SK-N-SH (cell line): ENCODE measurements around the gene ZCCHC14. TPM values are rescaled to one million over a fixed set of nuclear protein-coding genes. Genes with fewer than 3 reads are reported as not detected.

Experiments used
- CTCF ChIA-PET: fragments of 300-600, 350-600 bp; formaldehyde crosslinking; extraction: SDS; loops from one replicate; lab custom pipeline; 2021; lab: Yijun Ruan, JAX
- POLR2A ChIA-PET: fragments of 350-600 bp; sonication (Branson Sonifier 250); formaldehyde crosslinking; extraction: SDS; loops from one replicate; lab custom pipeline; 2020; ENCODE audit warnings: antibody characterized with exemption, inconsistent platforms; lab: Yijun Ruan, JAX
- DNase-seq: peaks from one replicate; pipeline ENCODE4 v3.0.0; 2012
- H2AFZ ChIP-seq: fragments of 200-600 bp; sonication (generic); 2 replicates; pipeline ENCODE4 v1.8.1; 2016; ENCODE audit warnings: antibody characterized with exemption, mild to moderate bottlenecking, low read depth
- H3F3A ChIP-seq: fragments of 200-600 bp; sonication (generic); replicated peaks from 2 replicates; pipeline ENCODE3; 2016; ENCODE audit warnings: antibody characterized with exemption, mild to moderate bottlenecking; ENCODE audit not compliant: insufficient read depth
- H3K27ac ChIP-seq, 2 experiments: fragments of 200-500 bp in 1 of 2; fragments of 200-600 bp in 1 of 2; sonication (Bioruptor generic) in 1 of 2; sonication (generic), shearing (Covaris generic) in 1 of 2; 2 replicates each; pipeline versions ENCODE4 v1.5.1 to v1.6.1; 2014 to 2016; ENCODE audit warnings: low read depth in 2 of 2, inconsistent platforms in 1 of 2, low read length in 1 of 2, mild to moderate bottlenecking in 1 of 2, mixed read lengths in 1 of 2
- H3K27me3 ChIP-seq: fragments of 200-600 bp; sonication (generic), shearing (Covaris generic); 2 replicates; pipeline ENCODE4 v1.6.1; 2016; ENCODE audit warnings: mixed run types; ENCODE audit not compliant: insufficient read depth
- H3K36me3 ChIP-seq, 2 experiments: fragments of 200-500 bp in 1 of 2; fragments of 200-600 bp in 1 of 2; sonication (Bioruptor generic) in 1 of 2; sonication (generic) in 1 of 2; replicated peaks in 1 of 2; 2 replicates each; pipeline versions ENCODE3 to v1.5.1; 2014 to 2016; ENCODE audit warnings: low read length in 1 of 2, mild to moderate bottlenecking in 1 of 2; ENCODE audit not compliant: insufficient read depth in 2 of 2, control insufficient read depth in 1 of 2
- H3K4me1 ChIP-seq, 2 experiments: fragments of 200-500 bp in 1 of 2; fragments of 200-600 bp in 1 of 2; sonication (Bioruptor generic) in 1 of 2; sonication (generic), shearing (Covaris generic) in 1 of 2; 2 replicates each; pipeline versions ENCODE4 v1.5.1 to v1.6.1; 2014 to 2016; ENCODE audit warnings: low read depth in 1 of 2, low read length in 1 of 2, mixed run types in 1 of 2; ENCODE audit not compliant: insufficient read depth in 2 of 2, control insufficient read depth in 1 of 2
- H3K4me2 ChIP-seq: fragments of 200-600 bp; sonication (generic), shearing (Covaris generic); 2 replicates; pipeline ENCODE4 v1.6.1; 2017; ENCODE audit warnings: mixed run types
- H3K4me3 ChIP-seq, 2 experiments: fragments of 200-500 bp in 1 of 2; fragments of 200-600 bp in 1 of 2; sonication (Bioruptor generic) in 1 of 2; sonication (generic), shearing (Covaris generic) in 1 of 2; 2 replicates each; pipeline versions ENCODE4 v1.5.1 to v1.8.1; 2014 to 2016; ENCODE audit warnings: low read depth in 2 of 2, inconsistent platforms in 1 of 2, low read length in 1 of 2, mild to moderate bottlenecking in 1 of 2, mixed read lengths in 1 of 2, moderate library complexity in 1 of 2
- H3K79me2 ChIP-seq: fragments of 200-600 bp; sonication (generic); 2 replicates; pipeline ENCODE4 v1.8.1; 2017; ENCODE audit warnings: mild to moderate bottlenecking; ENCODE audit not compliant: insufficient read depth
- H3K9ac ChIP-seq: fragments of 200-600 bp; sonication (generic); 2 replicates; pipeline ENCODE4 v1.6.1; 2017; ENCODE audit warnings: mixed run types
- H3K9me2 ChIP-seq: fragments of 200-600 bp; sonication (generic); 2 replicates; pipeline ENCODE4 v1.6.1; 2017; ENCODE audit warnings: mixed run types
- H3K9me3 ChIP-seq: fragments of 200-600 bp; sonication (generic); 2 replicates; pipeline ENCODE4 v1.6.1; 2017; ENCODE audit warnings: mixed run types, mild to moderate bottlenecking, moderate library complexity
- H4K20me1 ChIP-seq: fragments of 200-600 bp; sonication (generic); 2 replicates; pipeline ENCODE4 v1.6.1; 2017; ENCODE audit warnings: mild to moderate bottlenecking, mixed run types; ENCODE audit not compliant: insufficient read depth
- CHD2 ChIP-seq: fragments of 150-350 bp; IDR thresholded peaks from 2 replicates; pipeline ENCODE4 v1.6.1; 2018; ENCODE audit warnings: low read length; ENCODE audit not compliant: partially characterized antibody
- CTCF ChIP-seq: fragments of 200-600 bp; sonication (generic); IDR thresholded peaks from 2 replicates; pipeline ENCODE4 v1.6.1; 2017; ENCODE audit warnings: antibody characterized with exemption, mild to moderate bottlenecking, moderate library complexity
- FOXJ3 ChIP-seq: sonication (generic); formaldehyde crosslinking; IDR thresholded peaks from 2 replicates; pipeline ENCODE4 v1.5.1; 2020; ENCODE audit warnings: mild to moderate bottlenecking, missing genetic modification reagents
- GABPA ChIP-seq: IDR thresholded peaks from 2 replicates; pipeline ENCODE4 v1.4.0; 2012; ENCODE audit warnings: low read depth, mild to moderate bottlenecking
- MAX ChIP-seq: IDR thresholded peaks from 2 replicates; pipeline ENCODE4 v1.4.0; 2012; ENCODE audit warnings: low read depth
- MXI1 ChIP-seq: IDR thresholded peaks from 2 replicates; pipeline ENCODE4 v1.6.1; 2012; ENCODE audit warnings: mild to moderate bottlenecking, low read depth, low read length, improper control_type of control experiment
- NFIC ChIP-seq: IDR thresholded peaks from 2 replicates; pipeline ENCODE4 v1.4.0; 2012; ENCODE audit warnings: borderline replicate concordance
- PBX3 ChIP-seq: IDR thresholded peaks from 2 replicates; pipeline ENCODE4; 2012
- POLR2AphosphoS5 ChIP-seq: IDR thresholded peaks from 2 replicates; pipeline ENCODE4 v1.6.1; 2012; ENCODE audit warnings: low read depth, low read length
- REST ChIP-seq: IDR thresholded peaks from 2 replicates; pipeline ENCODE4 v1.6.1; 2012; ENCODE audit warnings: mild to moderate bottlenecking, low read depth, low read length, moderate library complexity
- SMC3 ChIP-seq: IDR thresholded peaks from 2 replicates; pipeline ENCODE4 v1.6.1; 2012; ENCODE audit warnings: low read depth, low read length, improper control_type of control experiment
- TEAD4 ChIP-seq: IDR thresholded peaks from 2 replicates; pipeline ENCODE4 v1.4.0; 2012; ENCODE audit warnings: mild to moderate bottlenecking, borderline replicate concordance; ENCODE audit not compliant: insufficient read depth
- YY1 ChIP-seq: IDR thresholded peaks from 2 replicates; pipeline ENCODE4 v1.4.0; 2012; ENCODE audit warnings: low read depth, mild to moderate bottlenecking
- WGBS: methylation state at CpG from one replicate; pipeline ENCODE4 v1.1.6; 2017; ENCODE audit warnings: low lambda C conversion rate; 5-methylcytosine and 5-hydroxymethylcytosine counted together
- polyA plus RNA-seq, 3 experiments: library from polyadenylated mRNA; depleted of rRNA; stranded (reverse); fragments of >200 nt; gene quantifications; 2 replicates each; pipeline ENCODE4 v1.2.3, GENCODE V29; 2012

Gene ZCCHC14
- polyA plus RNA-seq, 1 of the 3 experiments (the other 2 are of a cell fraction) = 5.7 TPM

- TF ChIP-seq CTCF = no peak
- TF ChIP-seq NFIC = no peak
- no peak for TF ChIP-seq REST
- TF ChIP-seq FOXJ3 (CRISPR knock-in tag) = no peak
- TF ChIP-seq TEAD4 = no peak
- TF ChIP-seq CHD2 = no peak
- no peak for TF ChIP-seq MXI1
- TF ChIP-seq, all 33 proteins: peak for 0
Measured at GRCh38 chr16:87358250-87358649, 134.6 kb downstream of the ZCCHC14 start (continued).

GRCh38 chr16:87356491-87356853, 136.4 kb downstream of the ZCCHC14 start:
- Histone ChIP-seq H4K20me1 (no peaks in the 10 kb centered on the region), H3K4me3 (no peak overlapping the region), H3K27me3 (no peaks in the 10 kb centered on the region), H3K27ac (no peak overlapping the region), H3F3A (peaks cover under 1% of the 10 kb centered on the region), H3K9me2 (no peaks in the 10 kb centered on the region), H3K36me3 (peaks cover 12 to 16% of the 10 kb centered on the region in 2 experiments), H3K4me2 (no peak overlapping the region), H3K9ac (no peak overlapping the region), H3K79me2 (no peaks in the 10 kb centered on the region), H3K9me3 (no peaks in the 10 kb centered on the region), H2AFZ (no peak overlapping the region), H3K4me1 (peaks cover 0 to 14% of the 10 kb centered on the region in 2 experiments; a peak in 2 of 4 replicates)
- WGBS = 88% methylated on average over 8 of the region's 8 CpGs
- POLR2A ChIA-PET = no interaction called here
- no peak for TF ChIP-seq CHD2
- TF ChIP-seq YY1 = no peak
- TF ChIP-seq POLR2AphosphoS5 = no peak
- TF ChIP-seq NFIC = no peak
- TF ChIP-seq PBX3 = no peak
- no peak for TF ChIP-seq MAX
- TF ChIP-seq GABPA = no peak
- no peak for TF ChIP-seq SMC3
- DNase-seq = no peak
- CTCF ChIA-PET = interaction anchor here (1.5 kb wide), 1 partner anchor 8 kb away, joined by 6 read pairs; no protein-coding TSS in a partner anchor

Other genes with a start within 250 kb of the ZCCHC14 start
- gene C16orf95, start 175.6 kb downstream of the ZCCHC14 start, polyA plus RNA-seq (2012; rRNA removed) = 3.6 and 5.0 TPM in 2 replicates
- 14.2 and 15.3 TPM in 2 replicates for gene FBXO31, start 109.2 kb downstream of the ZCCHC14 start, polyA plus RNA-seq (2012; rRNA removed)
- gene MAP1LC3B, start 100.7 kb downstream of the ZCCHC14 start, polyA plus RNA-seq (2012; rRNA removed) = 33.7 and 36.9 TPM in 2 replicates
- gene JPH3, start 109.5 kb upstream of the ZCCHC14 start, polyA plus RNA-seq (2012; rRNA removed) = 0.25 and 0.26 TPM in 2 replicates